ACC112 (cell line): ENCODE data around the gene ELF3.

Experiments
- H2AFZ ChIP-seq: fragments of 200-600 bp; sonication (generic); one replicate; pipeline ENCODE4 v1.6.0; 2017; ENCODE audit warnings: antibody characterized with exemption, low read length; ENCODE audit not compliant: unreplicated experiment
- H3K27ac ChIP-seq: fragments of 200-600 bp; sonication (generic); 2 replicates; pipeline ENCODE4 v1.5.1; 2014; ENCODE audit warnings: low read depth, mild to moderate bottlenecking, antibody characterized with exemption, low read length, moderate library complexity
- H3K27me3 ChIP-seq: fragments of 200-600 bp; sonication (generic); 2 replicates; pipeline ENCODE4 v1.6.1; 2014; ENCODE audit warnings: mild to moderate bottlenecking, antibody characterized with exemption, low read length, moderate library complexity, mixed read lengths; ENCODE audit not compliant: insufficient read depth
- H3K36me3 ChIP-seq: fragments of 200-600 bp; sonication (generic); 2 replicates; pipeline ENCODE4 v1.6.1; 2016; ENCODE audit warnings: mild to moderate bottlenecking, antibody characterized with exemption, low read length, moderate library complexity, mixed read lengths; ENCODE audit not compliant: insufficient read depth
- H3K4me1 ChIP-seq: fragments of 200-600 bp; sonication (generic); one replicate; pipeline ENCODE4 v1.6.1; 2016; ENCODE audit warnings: low read length, mixed read lengths; ENCODE audit not compliant: insufficient read depth, unreplicated experiment, control insufficient read depth
- H3K4me3 ChIP-seq: fragments of 200-600 bp; sonication (generic); 2 replicates; pipeline ENCODE4 v1.5.1; 2014; ENCODE audit warnings: mild to moderate bottlenecking, low read depth, low read length
- H3K79me2 ChIP-seq: fragments of 200-600 bp; sonication (generic); one replicate; pipeline ENCODE4 v1.6.0; 2016; ENCODE audit warnings: low read length; ENCODE audit not compliant: control insufficient read depth, unreplicated experiment, insufficient read depth

ELF3 gene

DNA sequence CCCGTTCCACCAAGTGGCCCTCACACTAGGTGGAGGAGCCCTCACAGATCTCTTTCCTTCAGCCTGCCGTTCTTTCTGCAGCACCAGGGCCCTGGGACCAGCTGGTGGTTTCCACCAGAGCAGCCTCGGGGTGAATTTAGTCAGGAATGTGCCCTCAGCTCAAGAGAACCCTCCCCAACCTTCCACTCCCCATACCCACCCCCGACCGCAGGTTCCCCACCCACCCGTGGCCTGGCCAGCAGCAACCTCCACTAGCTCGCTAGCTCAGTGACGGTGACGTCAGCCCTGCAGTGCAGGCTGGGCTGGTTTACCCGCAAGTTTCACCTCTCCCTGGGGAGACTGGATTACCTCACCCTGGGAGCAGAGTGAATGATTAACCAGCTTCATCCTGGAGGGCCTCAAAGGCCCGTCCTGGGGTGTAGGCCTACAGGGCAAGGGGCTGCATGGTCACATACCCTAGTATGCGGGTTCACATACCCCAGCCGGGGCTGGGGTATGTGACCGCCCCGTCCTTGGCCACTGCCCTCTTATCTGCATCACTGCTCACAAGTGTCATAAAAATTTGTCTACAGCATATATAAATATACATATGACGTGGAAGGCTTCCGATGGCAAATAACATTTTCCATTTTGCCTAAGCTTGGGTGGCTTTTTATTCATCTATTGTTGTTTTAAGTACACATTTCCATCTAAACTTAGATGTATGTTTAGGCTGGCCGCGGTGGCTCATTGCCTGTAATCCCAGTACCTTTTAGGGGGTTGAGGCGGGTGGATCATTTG lies 24.5 kb downstream of the ELF3 start:
- Histone ChIP-seq H3K36me3 (no peaks in the 10 kb centered on the region), H3K27ac (no peak overlapping the region), H3K4me3 (no peak overlapping the region; the same call in 1 of the 2 replicates), H3K79me2 (no peaks in the 10 kb centered on the region), H3K27me3 (no peaks in the 10 kb centered on the region), H3K4me1 (peaks cover 12% of the 10 kb centered on the region), H2AFZ (no peak overlapping the region)

DNA sequence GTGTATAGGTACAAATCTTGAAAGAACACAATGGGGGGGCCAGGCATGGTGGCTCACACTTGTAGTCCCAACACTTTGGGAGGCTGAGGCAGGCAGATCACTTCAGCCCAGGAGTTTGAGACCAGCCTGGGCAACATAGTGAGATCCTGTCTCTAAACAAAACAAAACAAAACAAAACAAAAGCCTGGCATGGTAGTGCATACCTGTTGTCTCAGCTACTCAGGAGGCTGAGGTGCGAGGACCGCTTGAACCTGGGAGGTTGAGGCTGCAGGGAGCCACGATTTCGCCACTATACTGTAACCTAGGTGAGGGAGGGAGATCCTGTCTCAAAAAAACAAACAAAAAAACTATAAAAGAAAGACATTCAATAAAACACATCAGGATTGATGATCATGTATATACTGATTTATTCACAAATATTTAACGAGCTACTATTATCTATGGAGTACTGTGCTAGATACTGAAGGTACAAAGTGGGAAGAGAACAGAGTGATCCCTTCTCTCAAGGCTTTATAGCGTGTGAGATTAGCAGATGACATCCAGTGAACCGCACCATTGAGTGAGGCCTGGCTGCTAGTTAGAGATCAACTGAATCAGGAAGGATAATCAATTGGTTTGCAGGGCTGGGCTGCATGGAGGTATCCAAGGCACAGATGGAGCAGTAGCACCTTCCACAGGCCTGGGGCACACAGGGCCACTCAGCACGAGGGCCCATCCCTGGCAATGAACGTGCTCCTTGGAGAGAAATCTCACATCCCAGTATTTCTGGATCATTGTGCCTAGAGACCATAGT lies 26.4 kb downstream of the ELF3 start:
- peaks cover 11% of the 10 kb centered on the region for H3K4me1 ChIP-seq
- H3K27ac ChIP-seq, result no peak overlapping the region
- H3K4me3 ChIP-seq, result no peak overlapping the region
- H2AFZ ChIP-seq, result no peak overlapping the region
- H3K27me3 ChIP-seq, result no peaks in the 10 kb centered on the region
- no peaks in the 10 kb centered on the region for H3K79me2 ChIP-seq
- H3K36me3 ChIP-seq, result no peaks in the 10 kb centered on the region

DNA sequence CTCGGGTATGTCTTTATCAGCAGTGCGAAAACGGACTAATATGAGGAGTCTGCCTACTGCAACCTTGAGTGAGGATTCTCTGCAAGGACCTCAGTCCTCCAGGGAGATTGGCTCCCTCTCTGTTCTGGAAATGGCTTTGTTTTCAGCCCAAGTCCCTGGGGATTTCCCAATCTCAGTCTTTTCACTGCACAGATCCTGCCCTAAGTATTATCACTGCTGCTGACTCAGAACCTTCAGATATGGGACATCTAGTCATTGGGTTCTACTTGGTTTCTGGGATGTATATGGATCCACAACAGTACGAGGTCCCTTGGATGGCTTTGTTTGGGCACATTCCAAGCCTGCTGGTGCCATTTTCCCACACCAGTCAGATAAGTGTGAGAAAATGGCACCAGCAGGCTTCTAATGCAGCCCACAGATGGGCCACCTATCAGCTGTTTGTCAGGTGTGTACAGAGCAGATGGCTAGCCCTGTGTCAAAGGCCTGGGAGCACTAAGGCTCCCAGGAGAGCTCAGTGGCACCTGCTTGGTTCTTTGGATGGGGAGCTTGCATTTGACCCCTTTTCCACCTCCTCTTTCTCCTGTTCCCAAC lies 27.4 kb downstream of the ELF3 start:
- H3K4me3 ChIP-seq, result no peak overlapping the region
- H3K79me2 ChIP-seq, result no peaks in the 10 kb centered on the region
- H3K27ac ChIP-seq, result no peak overlapping the region
- no peaks in the 10 kb centered on the region for H3K36me3 ChIP-seq
- H3K4me1 ChIP-seq, result peaks cover 11% of the 10 kb centered on the region
- no peak overlapping the region for H2AFZ ChIP-seq
- no peaks in the 10 kb centered on the region for H3K27me3 ChIP-seq

DNA sequence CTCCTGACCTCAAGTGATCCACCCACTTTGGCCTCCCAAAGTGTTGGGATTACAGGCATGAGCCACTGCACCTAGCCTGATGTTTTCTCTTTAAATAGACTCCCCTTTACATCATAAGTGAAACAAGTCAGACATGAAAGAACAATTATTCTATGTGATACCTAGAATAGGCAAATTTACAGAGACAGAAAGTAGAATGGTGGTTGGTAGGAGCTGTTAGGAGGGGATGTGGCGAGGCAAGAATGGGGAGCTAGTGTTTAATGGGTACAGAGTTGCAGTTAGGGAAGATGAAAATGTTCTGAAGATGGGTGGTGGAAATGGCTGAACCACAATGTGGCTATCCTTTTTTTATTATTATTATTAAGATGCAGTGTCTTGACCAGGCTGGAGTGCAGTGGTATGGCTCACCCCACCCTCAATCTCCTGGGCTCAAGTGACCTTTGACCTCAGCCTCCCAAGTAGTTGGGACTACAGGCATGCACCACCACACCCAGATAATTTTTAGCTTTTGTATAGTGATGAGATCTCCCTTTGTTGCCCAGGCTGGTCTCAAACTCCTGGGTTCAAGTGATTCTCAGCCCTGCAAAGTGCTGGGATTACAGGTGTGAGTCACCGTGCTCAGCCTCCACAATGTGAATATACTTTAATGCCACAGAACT lies 28.4 kb downstream of the ELF3 start:
- no peaks in the 10 kb centered on the region for H3K79me2 ChIP-seq
- H3K4me1 ChIP-seq, result peaks cover 11% of the 10 kb centered on the region

DNA sequence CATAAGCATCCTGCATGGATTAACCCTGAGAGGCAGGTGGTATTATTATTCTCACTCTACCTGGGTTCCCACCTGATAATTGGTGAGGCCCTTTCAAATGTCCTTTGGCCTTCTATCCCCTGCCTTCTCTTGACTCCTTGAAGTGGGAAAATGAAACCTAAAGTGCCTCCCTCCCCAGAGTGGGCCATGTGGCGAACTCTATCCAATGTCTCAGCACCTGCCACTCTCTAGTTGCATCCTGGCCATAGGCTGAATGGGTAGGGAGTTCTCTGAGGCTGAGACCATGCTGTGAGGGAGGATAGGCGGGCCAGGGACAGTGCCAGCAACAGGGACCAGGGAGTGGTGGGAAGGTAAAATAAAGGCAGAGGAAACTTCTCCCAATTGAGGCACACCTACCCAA lies 35.3 kb downstream of the ELF3 start:
- Histone ChIP-seq H3K27ac (no peak overlapping the region), H3K36me3 (no peaks in the 10 kb centered on the region), H2AFZ (no peak overlapping the region), H3K4me3 (no peak overlapping the region), H3K4me1 (peaks cover 11% of the 10 kb centered on the region), H3K27me3 (no peaks in the 10 kb centered on the region), H3K79me2 (no peaks in the 10 kb centered on the region)

More for the DNA sequence above, 28.4 kb downstream of the ELF3 start:
- H3K36me3 ChIP-seq, result no peaks in the 10 kb centered on the region
- H3K27me3 ChIP-seq, result no peaks in the 10 kb centered on the region
- H3K27ac ChIP-seq, result no peak overlapping the region
- H3K4me3 ChIP-seq, result no peak overlapping the region
- H2AFZ ChIP-seq, result no peak overlapping the region

DNA sequence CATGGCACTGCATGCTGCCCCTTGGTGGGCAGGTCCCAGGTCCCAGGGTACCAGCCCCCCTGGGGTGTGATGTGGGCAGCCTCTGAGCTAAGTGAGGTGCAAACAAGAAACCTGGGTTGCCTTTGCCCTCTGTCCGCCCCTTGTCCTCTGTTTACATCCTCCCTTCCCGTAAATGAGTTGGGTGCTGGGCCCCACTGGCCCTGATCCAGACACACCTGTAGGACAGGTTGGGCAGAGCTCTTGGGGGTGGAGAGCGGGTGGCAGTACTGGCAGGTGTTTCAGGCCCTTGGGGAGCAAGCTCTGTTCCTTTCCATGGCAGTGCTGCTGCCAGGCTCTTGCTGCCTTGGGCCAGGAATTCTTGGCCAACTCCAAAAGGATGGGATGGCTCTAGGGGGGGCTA lies 35.8 kb downstream of the ELF3 start:
- H3K79me2 ChIP-seq, result no peaks in the 10 kb centered on the region
- H2AFZ ChIP-seq, result no peak overlapping the region
- peaks cover 11% of the 10 kb centered on the region for H3K4me1 ChIP-seq
- no peak overlapping the region for H3K27ac ChIP-seq
- no peaks in the 10 kb centered on the region for H3K36me3 ChIP-seq
- H3K4me3 ChIP-seq, result no peak overlapping the region
- no peaks in the 10 kb centered on the region for H3K27me3 ChIP-seq

DNA sequence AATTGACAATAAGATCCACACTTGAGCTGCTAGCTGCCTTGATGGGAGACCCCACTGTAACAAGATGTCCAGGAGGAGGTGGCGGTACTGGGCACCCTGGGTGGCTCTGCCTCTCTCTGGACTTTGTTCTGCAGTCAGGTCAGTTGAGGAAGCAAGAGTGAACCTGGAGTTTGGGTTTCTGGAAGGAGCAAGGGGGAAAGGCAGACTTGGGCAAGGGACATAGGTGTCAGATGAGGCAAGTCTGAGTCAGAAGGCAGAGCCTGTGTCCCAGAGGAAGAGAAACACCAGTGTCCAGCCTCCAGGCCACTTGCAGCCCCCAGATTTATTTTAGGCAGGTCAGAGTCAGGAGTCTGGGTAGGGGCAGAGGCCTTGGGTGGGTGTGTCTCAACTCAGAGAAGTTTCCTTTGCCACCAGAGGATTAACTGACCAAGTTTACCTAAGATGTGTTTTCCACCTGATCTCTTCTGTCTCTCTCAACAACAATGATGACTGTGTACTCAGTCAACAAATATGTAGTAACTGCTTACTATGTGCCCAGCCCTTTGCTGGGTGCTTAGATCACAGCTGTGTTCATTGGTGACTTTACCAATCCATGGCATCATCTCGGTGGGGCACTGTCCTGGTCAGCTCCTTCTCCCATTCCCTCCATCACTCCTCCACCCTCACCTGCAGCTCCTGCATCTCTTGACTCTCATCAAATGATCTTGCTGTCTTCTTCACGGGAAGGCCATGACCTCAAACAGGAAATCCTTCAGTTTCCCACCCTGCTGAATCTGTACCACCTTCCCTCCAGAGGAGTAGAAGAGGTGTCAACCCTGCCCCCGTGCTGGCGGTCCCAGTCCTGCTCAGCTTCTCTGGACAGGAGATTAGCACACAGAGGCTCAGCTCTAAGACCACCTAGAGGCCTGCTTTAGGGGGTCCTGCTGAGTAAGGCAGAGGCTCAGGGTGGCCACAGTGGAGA lies 36.6 kb downstream of the ELF3 start:
- H3K36me3 ChIP-seq, result no peaks in the 10 kb centered on the region
- no peaks in the 10 kb centered on the region for H3K27me3 ChIP-seq
- H2AFZ ChIP-seq, result no peak overlapping the region
- no peaks in the 10 kb centered on the region for H3K79me2 ChIP-seq
- H3K4me3 ChIP-seq, result no peak overlapping the region
- H3K4me1 ChIP-seq, result peaks cover 11% of the 10 kb centered on the region
- H3K27ac ChIP-seq, result no peak overlapping the region

DNA sequence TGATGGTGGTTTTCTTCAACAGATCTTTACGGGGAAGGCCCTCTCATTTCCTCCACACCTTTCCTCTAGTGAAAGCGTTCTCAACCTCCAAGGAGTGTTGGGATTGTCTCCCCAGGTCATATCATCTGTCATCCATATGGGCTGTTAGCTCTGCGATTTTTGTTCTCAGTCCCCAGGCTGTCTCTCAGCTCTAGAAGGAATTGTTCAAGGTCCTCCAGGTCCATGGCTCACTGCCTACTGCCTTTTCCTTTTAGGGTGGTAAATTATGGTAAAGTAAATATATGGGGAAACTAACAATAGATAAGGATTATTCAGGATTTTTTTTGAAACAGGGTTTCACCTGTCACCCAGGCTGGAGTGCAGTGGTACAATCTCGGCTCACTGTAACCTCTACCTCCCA lies 37.6 kb downstream of the ELF3 start:
- H3K79me2 ChIP-seq, result no peaks in the 10 kb centered on the region
- H3K4me1 ChIP-seq, result peaks cover 11% of the 10 kb centered on the region
- no peaks in the 10 kb centered on the region for H3K27me3 ChIP-seq
- H3K36me3 ChIP-seq, result no peaks in the 10 kb centered on the region
- no peak overlapping the region for H3K27ac ChIP-seq
- H2AFZ ChIP-seq, result no peak overlapping the region
- H3K4me3 ChIP-seq, result no peak overlapping the region

DNA sequence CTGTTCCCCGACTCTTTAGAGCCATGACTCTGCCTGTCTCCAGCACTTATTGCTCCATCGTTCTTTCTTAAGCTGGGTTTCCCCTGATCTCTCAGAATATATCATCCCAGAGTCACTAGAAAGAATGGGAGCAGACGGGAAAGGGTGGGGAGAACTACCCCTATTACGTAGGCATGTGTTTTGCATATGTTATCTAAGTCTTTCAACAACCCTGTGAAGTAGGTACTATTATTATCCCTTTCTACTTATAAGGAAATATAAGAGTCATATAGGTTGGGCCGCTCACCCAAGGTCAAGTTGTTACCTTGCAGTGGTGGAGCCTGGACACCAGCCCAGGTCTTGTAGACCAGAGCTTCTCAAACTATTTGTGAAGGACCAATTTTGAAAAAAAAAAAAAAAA lies 38.7 kb downstream of the ELF3 start:
- H3K36me3 ChIP-seq, result no peaks in the 10 kb centered on the region
- no peak overlapping the region for H3K27ac ChIP-seq
- no peak overlapping the region for H3K4me3 ChIP-seq
- peaks cover 11% of the 10 kb centered on the region for H3K4me1 ChIP-seq
- no peaks in the 10 kb centered on the region for H3K79me2 ChIP-seq
- no peaks in the 10 kb centered on the region for H3K27me3 ChIP-seq
- no peak overlapping the region for H2AFZ ChIP-seq

DNA sequence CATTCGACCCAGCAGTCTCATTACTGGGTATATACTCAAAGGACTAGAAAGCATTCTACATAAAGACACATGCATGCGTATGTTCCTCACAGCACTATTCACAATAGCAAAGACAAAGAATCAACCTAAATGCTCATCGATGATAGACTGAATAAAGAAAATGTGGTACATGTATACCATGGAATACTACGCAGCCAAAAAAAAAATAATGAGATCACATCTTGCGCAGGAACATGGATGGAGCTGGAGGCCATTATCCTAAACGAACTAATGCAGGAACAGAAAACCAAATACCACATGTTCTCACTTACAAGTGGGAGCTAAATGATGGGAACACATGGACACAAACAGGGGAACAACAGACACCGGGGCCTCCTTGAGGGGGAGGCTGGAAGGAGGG lies 43.7 kb downstream of the ELF3 start:
- H2AFZ ChIP-seq, result no peak overlapping the region
- H3K4me3 ChIP-seq, result no peak overlapping the region
- no peaks in the 10 kb centered on the region for H3K36me3 ChIP-seq
- no peaks in the 10 kb centered on the region for H3K79me2 ChIP-seq
- no peak overlapping the region for H3K27ac ChIP-seq
- H3K4me1 ChIP-seq, result peaks cover 10% of the 10 kb centered on the region
- no peaks in the 10 kb centered on the region for H3K27me3 ChIP-seq
